ENCODE data around the gene CTDSP2.
A peak's percentile ranks its signal among the peaks of the same experiment; 100 is the strongest.

Gene CTDSP2

GRCh38 chr12:57783466-57783801, 63.1 kb downstream of the CTDSP2 start:
- peaks cover 0 to 16% of the 10 kb centered on the region in 2 donors for H3K4me1 ChIP-seq (ENCODE audit: control insufficient read depth in 1 of 2, insufficient read depth in 2 of 2, low read length in 2 of 2)
- peaks cover 16 to 25% of the 10 kb centered on the region in 2 donors for H3K36me3 ChIP-seq (ENCODE audit: control insufficient read depth in 1 of 2, insufficient read depth in 2 of 2, low read length in 2 of 2)
- H3K27me3 ChIP-seq (ENCODE audit: low read depth, low read length), result no peaks in the 10 kb centered on the region
- peak overlapping the region; percentile 86 to 87 for H3K4me3 ChIP-seq (ENCODE audit: low read depth in 1 of 2, low read length in 2 of 2)
- H3K9me3 ChIP-seq (ENCODE audit: control insufficient read depth in 1 of 2, low read length in 2 of 2), result no peaks in the 10 kb centered on the region
- H3K27ac ChIP-seq (ENCODE audit: low read length), result no peak overlapping the region

GRCh38 chr12:57782608-57783465, 63.7 kb downstream of the CTDSP2 start, which contains the start of gene TSFM:
Gene TSFM, plus strand, starts transcription at chr12:57782787. Its CDS starts 15 bp downstream, at chr12:57782802.
- Histone ChIP-seq H3K9me3 (ENCODE audit: control insufficient read depth in 1 of 2, low read length in 2 of 2) (no peaks in the 10 kb centered on the region), H3K36me3 (ENCODE audit: control insufficient read depth in 1 of 2, insufficient read depth in 2 of 2, low read length in 2 of 2) (peaks cover 16 to 21% of the 10 kb centered on the region in 2 donors), H3K27ac (ENCODE audit: low read length) (peak within 1 kb of the TSS; percentile 50), H3K4me1 (ENCODE audit: control insufficient read depth in 1 of 2, insufficient read depth in 2 of 2, low read length in 2 of 2) (peaks cover 0 to 16% of the 10 kb centered on the region in 2 donors), H3K27me3 (ENCODE audit: low read depth, low read length) (no peaks in the 10 kb centered on the region), H3K4me3 (ENCODE audit: low read depth in 1 of 2, low read length in 2 of 2) (peak within 1 kb of the TSS; percentile 86 to 87)

- no peaks in the 10 kb centered on the region for H3K9me3 ChIP-seq (ENCODE audit: control insufficient read depth in 1 of 2, low read length in 2 of 2)
- H3K27ac ChIP-seq (ENCODE audit: low read length), result no peak overlapping the region
- no peaks in the 10 kb centered on the region for H3K27me3 ChIP-seq (ENCODE audit: low read depth, low read length)
- H3K4me1 ChIP-seq (ENCODE audit: control insufficient read depth in 1 of 2, insufficient read depth in 2 of 2, low read length in 2 of 2), result peaks cover 0 to 16% of the 10 kb centered on the region in 2 donors
- H3K4me3 ChIP-seq (ENCODE audit: low read depth in 1 of 2, low read length in 2 of 2), result peak overlapping the region; percentile 86 to 87
- peaks cover 15 to 16% of the 10 kb centered on the region in 2 donors for H3K36me3 ChIP-seq (ENCODE audit: control insufficient read depth in 1 of 2, insufficient read depth in 2 of 2, low read length in 2 of 2)
Observed at GRCh38 chr12:57782243-57782607, 64.3 kb downstream of the CTDSP2 start.

- Histone ChIP-seq H3K9me3 (ENCODE audit: control insufficient read depth in 1 of 2, low read length in 2 of 2) (no peaks in the 10 kb centered on the region), H3K36me3 (ENCODE audit: control insufficient read depth in 1 of 2, insufficient read depth in 2 of 2, low read length in 2 of 2) (peaks cover 11 to 14% of the 10 kb centered on the region in 2 donors), H3K4me3 (ENCODE audit: low read depth in 1 of 2, low read length in 2 of 2) (no peak overlapping the region), H3K4me1 (ENCODE audit: control insufficient read depth in 1 of 2, insufficient read depth in 2 of 2, low read length in 2 of 2) (peaks cover 0 to 16% of the 10 kb centered on the region in 2 donors), H3K27ac (ENCODE audit: low read length) (no peak overlapping the region), H3K27me3 (ENCODE audit: low read depth, low read length) (no peaks in the 10 kb centered on the region)
Observed at GRCh38 chr12:57781801-57782200, 64.7 kb downstream of the CTDSP2 start.

DNA sequence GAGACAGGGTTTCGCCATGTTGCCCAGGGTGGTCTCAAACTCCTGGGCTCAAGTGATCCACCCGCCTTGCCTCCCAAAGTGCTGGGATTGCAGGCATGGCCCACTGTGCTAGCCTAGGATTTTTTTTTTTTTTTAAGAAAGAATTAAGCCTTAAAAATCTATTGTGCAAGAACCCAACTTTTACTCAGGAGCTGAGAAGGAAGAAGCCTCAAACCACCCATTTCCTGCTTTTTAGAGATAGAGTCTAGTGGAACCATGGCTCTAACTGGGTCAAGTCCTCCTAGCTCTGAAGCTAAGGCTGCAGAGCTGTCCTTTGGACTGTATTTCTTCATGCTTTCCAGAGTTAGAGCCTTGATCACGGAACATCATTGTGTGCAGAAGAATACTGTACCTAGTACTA, 65.3 kb downstream of the CTDSP2 start:
- no peaks in the 10 kb centered on the region for H3K9me3 ChIP-seq (ENCODE audit: control insufficient read depth in 1 of 2, low read length in 2 of 2)
- peaks cover 5 to 8% of the 10 kb centered on the region in 2 donors for H3K36me3 ChIP-seq (ENCODE audit: control insufficient read depth in 1 of 2, insufficient read depth in 2 of 2, low read length in 2 of 2)
- no peak overlapping the region for H3K27ac ChIP-seq (ENCODE audit: low read length)
- H3K27me3 ChIP-seq (ENCODE audit: low read depth, low read length), result no peaks in the 10 kb centered on the region
- peaks cover 0 to 16% of the 10 kb centered on the region in 2 donors for H3K4me1 ChIP-seq (ENCODE audit: control insufficient read depth in 1 of 2, insufficient read depth in 2 of 2, low read length in 2 of 2)
- no peak overlapping the region for H3K4me3 ChIP-seq (ENCODE audit: low read depth in 1 of 2, low read length in 2 of 2)

DNA sequence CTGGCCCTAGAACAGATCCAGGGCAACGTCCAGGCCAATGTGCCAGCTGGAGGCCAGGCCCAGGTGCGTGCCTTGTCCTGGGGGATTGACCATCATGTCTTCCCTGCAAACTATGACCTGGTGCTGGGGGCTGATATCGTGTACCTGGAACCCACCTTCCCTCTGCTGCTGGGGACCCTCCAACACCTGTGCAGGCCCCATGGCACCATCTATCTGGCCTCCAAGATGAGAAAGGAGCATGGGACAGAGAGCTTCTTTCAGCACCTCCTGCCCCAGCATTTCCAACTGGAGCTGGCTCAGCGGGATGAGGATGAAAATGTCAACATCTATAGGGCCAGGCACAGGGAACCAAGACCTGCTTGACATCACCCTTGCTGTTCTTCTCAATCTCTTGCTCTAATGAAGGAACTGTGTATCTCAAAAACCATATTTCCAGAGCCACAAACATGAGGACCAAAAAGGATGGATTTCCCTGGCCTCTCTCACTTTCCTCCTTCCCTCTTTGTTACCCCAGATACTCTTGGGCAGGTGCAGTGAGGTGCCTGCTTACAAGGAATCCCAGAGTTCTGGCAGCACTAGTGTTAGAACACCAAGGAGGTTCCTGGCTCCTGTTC, 66.1 kb downstream of the CTDSP2 start:
- peaks cover 0 to 3% of the 10 kb centered on the region in 2 donors for H3K36me3 ChIP-seq (ENCODE audit: control insufficient read depth in 1 of 2, insufficient read depth in 2 of 2, low read length in 2 of 2)
- H3K27ac ChIP-seq (ENCODE audit: low read length), result no peak overlapping the region
- H3K4me1 ChIP-seq (ENCODE audit: control insufficient read depth in 1 of 2, insufficient read depth in 2 of 2, low read length in 2 of 2), result peaks cover 0 to 16% of the 10 kb centered on the region in 2 donors
- no peaks in the 10 kb centered on the region for H3K27me3 ChIP-seq (ENCODE audit: low read depth, low read length)
- no peaks in the 10 kb centered on the region for H3K9me3 ChIP-seq (ENCODE audit: control insufficient read depth in 1 of 2, low read length in 2 of 2)
- H3K4me3 ChIP-seq (ENCODE audit: low read depth in 1 of 2, low read length in 2 of 2), result no peak overlapping the region

- Histone ChIP-seq H3K36me3 (ENCODE audit: control insufficient read depth in 1 of 2, insufficient read depth in 2 of 2, low read length in 2 of 2) (peaks cover 0 to 3% of the 10 kb centered on the region in 2 donors), H3K27me3 (ENCODE audit: low read depth, low read length) (no peaks in the 10 kb centered on the region), H3K27ac (ENCODE audit: low read length) (no peak overlapping the region), H3K9me3 (ENCODE audit: control insufficient read depth in 1 of 2, low read length in 2 of 2) (no peaks in the 10 kb centered on the region), H3K4me1 (ENCODE audit: control insufficient read depth in 1 of 2, insufficient read depth in 2 of 2, low read length in 2 of 2) (peaks cover 0 to 16% of the 10 kb centered on the region in 2 donors), H3K4me3 (ENCODE audit: low read depth in 1 of 2, low read length in 2 of 2) (no peak overlapping the region)
Observed at GRCh38 chr12:57779736-57780135, 66.8 kb downstream of the CTDSP2 start.

DNA sequence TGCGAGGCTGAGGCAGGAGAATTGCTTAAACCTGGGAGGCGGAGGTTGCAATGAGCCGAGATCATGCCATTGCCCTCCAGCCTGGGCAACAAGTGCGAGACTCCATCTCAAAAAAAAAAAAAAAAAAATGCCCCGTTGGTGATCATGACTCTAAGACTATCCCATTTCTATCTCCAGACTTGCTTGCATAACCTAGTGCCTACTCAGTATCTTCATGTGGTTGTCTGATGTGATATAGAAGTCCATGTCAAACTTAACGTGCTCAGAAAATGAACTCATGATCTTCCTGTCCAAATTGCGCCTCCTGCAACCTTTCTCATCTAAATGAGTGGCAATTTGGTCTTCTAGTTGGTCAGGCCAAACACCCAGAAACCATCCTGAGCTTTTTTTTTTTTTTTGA, 68.6 kb downstream of the CTDSP2 start:
- Histone ChIP-seq H3K4me1 (ENCODE audit: control insufficient read depth in 1 of 2, insufficient read depth in 2 of 2, low read length in 2 of 2) (peaks cover 0 to 9% of the 10 kb centered on the region in 2 donors), H3K27me3 (ENCODE audit: low read depth, low read length) (no peaks in the 10 kb centered on the region), H3K27ac (ENCODE audit: low read length) (no peak overlapping the region), H3K36me3 (ENCODE audit: control insufficient read depth in 1 of 2, insufficient read depth in 2 of 2, low read length in 2 of 2) (peaks cover 0 to 3% of the 10 kb centered on the region in 2 donors), H3K4me3 (ENCODE audit: low read depth in 1 of 2, low read length in 2 of 2) (no peak overlapping the region), H3K9me3 (ENCODE audit: control insufficient read depth in 1 of 2, low read length in 2 of 2) (no peaks in the 10 kb centered on the region)

DNA sequence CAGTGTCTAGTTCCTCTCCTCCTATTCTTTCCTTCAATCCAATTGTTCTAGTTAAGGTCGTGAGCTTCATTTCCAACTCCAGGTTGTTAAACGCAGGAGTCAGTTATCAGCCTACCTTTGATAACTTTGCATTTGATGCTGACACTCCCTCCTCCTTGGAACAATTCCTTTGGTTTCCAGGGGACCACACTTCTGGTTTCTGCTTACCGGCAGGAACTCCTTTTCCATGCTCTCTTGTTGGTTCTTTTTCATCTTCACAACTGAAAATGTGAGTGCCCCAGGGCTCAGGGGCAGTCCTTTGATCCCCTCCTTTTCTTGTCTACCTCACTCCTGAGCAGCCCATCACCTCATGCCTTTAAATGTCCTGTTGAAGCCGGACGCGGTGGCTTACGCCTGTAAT, 69.2 kb downstream of the CTDSP2 start:
- Histone ChIP-seq H3K27me3 (ENCODE audit: low read depth, low read length) (no peaks in the 10 kb centered on the region), H3K4me1 (ENCODE audit: control insufficient read depth in 1 of 2, insufficient read depth in 2 of 2, low read length in 2 of 2) (peaks cover 0 to 9% of the 10 kb centered on the region in 2 donors), H3K36me3 (ENCODE audit: control insufficient read depth in 1 of 2, insufficient read depth in 2 of 2, low read length in 2 of 2) (peaks cover 0 to 3% of the 10 kb centered on the region in 2 donors), H3K27ac (ENCODE audit: low read length) (no peak overlapping the region), H3K4me3 (ENCODE audit: low read depth in 1 of 2, low read length in 2 of 2) (no peak overlapping the region), H3K9me3 (ENCODE audit: control insufficient read depth in 1 of 2, low read length in 2 of 2) (no peaks in the 10 kb centered on the region)

GRCh38 chr12:57776247-57776587, 70.3 kb downstream of the CTDSP2 start:
- no peaks in the 10 kb centered on the region for H3K9me3 ChIP-seq (ENCODE audit: control insufficient read depth in 1 of 2, low read length in 2 of 2)
- no peak overlapping the region for H3K4me3 ChIP-seq (ENCODE audit: low read depth in 1 of 2, low read length in 2 of 2)
- peaks cover 0 to 12% of the 10 kb centered on the region in 2 donors for H3K4me1 ChIP-seq (ENCODE audit: control insufficient read depth in 1 of 2, insufficient read depth in 2 of 2, low read length in 2 of 2)
- peaks cover 0 to 3% of the 10 kb centered on the region in 2 donors for H3K36me3 ChIP-seq (ENCODE audit: control insufficient read depth in 1 of 2, insufficient read depth in 2 of 2, low read length in 2 of 2)
- H3K27me3 ChIP-seq (ENCODE audit: low read depth, low read length), result no peaks in the 10 kb centered on the region
- no peak overlapping the region for H3K27ac ChIP-seq (ENCODE audit: low read length)

GRCh38 chr12:57775563-57776246, 70.8 kb downstream of the CTDSP2 start:
- Histone ChIP-seq H3K27me3 (ENCODE audit: low read depth, low read length) (no peaks in the 10 kb centered on the region), H3K4me1 (ENCODE audit: control insufficient read depth in 1 of 2, insufficient read depth in 2 of 2, low read length in 2 of 2) (peaks cover 0 to 17% of the 10 kb centered on the region in 2 donors), H3K27ac (ENCODE audit: low read length) (no peak overlapping the region), H3K36me3 (ENCODE audit: control insufficient read depth in 1 of 2, insufficient read depth in 2 of 2, low read length in 2 of 2) (peaks cover 0 to 3% of the 10 kb centered on the region in 2 donors), H3K9me3 (ENCODE audit: control insufficient read depth in 1 of 2, low read length in 2 of 2) (no peaks in the 10 kb centered on the region), H3K4me3 (ENCODE audit: low read depth in 1 of 2, low read length in 2 of 2) (no peak overlapping the region)

All from muscle layer of duodenum (tissue), 2 donors.